Occipital lobe (tissue), 1 donor: Measurements from ENCODE around the gene CD276. TPM values are rescaled to one million over a fixed set of nuclear protein-coding genes. Genes with fewer than 3 reads are reported as not detected.

Source experiments
- total RNA-seq: library from RNA; depleted of rRNA; stranded (reverse); fragments of >200 nt; gene quantifications from one replicate; pipeline ENCODE4 v1.2.3, GENCODE V29; 2014

CD276 gene
- total RNA-seq, 1 donor from 2014 or later, result 24.5 TPM

Other genes starting within 250 kb of the CD276 start
- not detected for gene REC114, start 241.2 kb upstream of the CD276 start, total RNA-seq
- gene NPTN, start 51.0 kb upstream of the CD276 start, total RNA-seq, result 86.1 TPM
- gene INSYN1, start 69.0 kb downstream of the CD276 start, total RNA-seq, result 30.1 TPM
- not detected for gene TBC1D21, start 189.2 kb downstream of the CD276 start, total RNA-seq
- gene LOXL1, start 242.1 kb downstream of the CD276 start, total RNA-seq, result 3.4 TPM